GM13976 (cell line): ENCODE results near the gene C17orf100.

Source experiments
- DNase-seq: peaks from one replicate; pipeline ENCODE4 v3.0.0; 2012; ENCODE audit warnings: low spot score
- CTCF ChIP-seq: IDR thresholded peaks from 2 replicates; pipeline ENCODE4 v1.5.1; 2012; ENCODE audit warnings: borderline replicate concordance, mild to moderate bottlenecking; ENCODE audit not compliant: insufficient read depth; ENCODE audit errors: extremely low read depth, missing control alignments, control extremely low read depth
- in situ Hi-C: fragments of 300-500 bp; cut with MboI; formaldehyde crosslinking; loops from one replicate; pipeline ENCODE4 v1.12.0; 2022; ENCODE audit warnings: low sequenced_read_pairs, mixed read lengths, inconsistent platforms; ENCODE audit not compliant: unreplicated experiment

The C17orf100 gene

GRCh38 chr17:6639586-6640535 lies 11.7 kb upstream of the C17orf100 start:
- in situ Hi-C loops = no loop called here
- no peak for DNase-seq
- TF ChIP-seq CTCF = no peak

GRCh38 chr17:6640536-6641246 lies 10.9 kb upstream of the C17orf100 start, which contains the start of the genes KIAA0753 and TXNDC17:
KIAA0753 (minus strand) TSS chr17:6640711; CDS start chr17:6635103, 5,608 bp downstream.
TXNDC17 (plus strand) TSS chr17:6641060; CDS start chr17:6641083, 23 bp downstream.
- no peak for TF ChIP-seq CTCF
- in situ Hi-C loops = no loop called here
- DNase-seq = peak; percentile 93

GRCh38 chr17:6641247-6641863 lies 10.2 kb upstream of the C17orf100 start:
- in situ Hi-C loops = no loop called here

GRCh38 chr17:6642592-6642991 lies 9.0 kb upstream of the C17orf100 start:
- no peak for DNase-seq
- TF ChIP-seq CTCF = no peak

More at GRCh38 chr17:6641247-6641863, 10.2 kb upstream of the C17orf100 start:
- no peak for DNase-seq
- TF ChIP-seq CTCF = no peak

GRCh38 chr17:6643451-6644125 lies 8.0 kb upstream of the C17orf100 start:
- no peak for DNase-seq

More at GRCh38 chr17:6642592-6642991, 9.0 kb upstream of the C17orf100 start:
- in situ Hi-C loops = no loop called here

More at GRCh38 chr17:6643451-6644125, 8.0 kb upstream of the C17orf100 start:
- in situ Hi-C loops = no loop called here
- no peak for TF ChIP-seq CTCF
